GM12891 (cell line): Measurements from ENCODE around the gene CPLX3.

Experiments
- POLR2A ChIP-seq: IDR thresholded peaks from 2 replicates; pipeline ENCODE4 v1.6.1; 2011; ENCODE audit warnings: low read depth, low read length, control low read depth
- POLR2AphosphoS5 ChIP-seq: IDR thresholded peaks from 2 replicates; pipeline ENCODE4 v1.6.1; 2011; ENCODE audit warnings: low read depth, low read length, control low read depth
- TAF1 ChIP-seq: IDR thresholded peaks from 2 replicates; pipeline ENCODE4 v1.6.1; 2011; ENCODE audit warnings: low read depth, low read length, control low read depth

DNA sequence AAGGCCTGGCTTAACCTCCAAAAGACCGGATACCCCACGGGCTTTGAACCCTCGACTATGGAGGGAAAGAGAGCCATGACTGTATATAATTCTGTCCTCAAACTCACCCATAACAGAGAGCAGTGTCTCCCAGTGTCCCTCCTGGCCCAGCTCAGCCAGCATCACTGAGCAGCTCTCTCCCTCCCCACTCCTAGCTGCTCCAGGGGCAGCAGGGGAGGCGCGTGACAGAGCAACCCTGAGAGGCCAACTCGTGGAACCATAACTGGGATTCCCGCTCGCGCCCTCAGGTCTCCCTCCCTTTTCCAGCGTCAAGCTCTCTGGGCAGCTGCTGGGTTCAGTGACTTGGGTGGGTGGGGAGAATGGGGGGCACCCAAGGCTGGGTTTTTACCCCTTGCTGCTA lies 561 bp upstream of the CPLX3 start:
- TF ChIP-seq POLR2A (no peak), TAF1 (no peak), POLR2AphosphoS5 (no peak)
